NCI-H1436 (cell line): ENCODE measurements around the gene CHD9.

Source experiments
- DNase-seq: peaks from one replicate; lab custom pipeline; 2025; lab: John Stamatoyannopoulos, UW

Gene CHD9

GRCh38 chr16:53358884-53359283 lies 304.1 kb downstream of the CHD9 start:
- no peak for DNase-seq

- no peak for DNase-seq
These were observed 315.1 kb downstream of the CHD9 start for GRCh38 chr16:53369921-53370320.

GRCh38 chr16:53370827-53371226 lies 316.0 kb downstream of the CHD9 start:
- DNase-seq = no peak

GRCh38 chr16:53372992-53373871 lies 318.4 kb downstream of the CHD9 start:
- peak; percentile 28 for DNase-seq

- no peak for DNase-seq
These were observed 320.0 kb downstream of the CHD9 start for GRCh38 chr16:53374800-53375199.

GRCh38 chr16:53378138-53378537 lies 323.3 kb downstream of the CHD9 start:
- no peak for DNase-seq
